ENCODE data around the gene DAAM2. TPM values are rescaled to one million over a fixed set of nuclear protein-coding genes. Genes with fewer than 3 reads are reported as not detected.

DAAM2 gene
- total and polyA plus RNA-seq, 9 of the 15 experiments (the other 6 are each of a cell fraction or from before 2014, with no cell fraction given): 0.01 to 0.07 TPM; not detected in 7

DNA sequence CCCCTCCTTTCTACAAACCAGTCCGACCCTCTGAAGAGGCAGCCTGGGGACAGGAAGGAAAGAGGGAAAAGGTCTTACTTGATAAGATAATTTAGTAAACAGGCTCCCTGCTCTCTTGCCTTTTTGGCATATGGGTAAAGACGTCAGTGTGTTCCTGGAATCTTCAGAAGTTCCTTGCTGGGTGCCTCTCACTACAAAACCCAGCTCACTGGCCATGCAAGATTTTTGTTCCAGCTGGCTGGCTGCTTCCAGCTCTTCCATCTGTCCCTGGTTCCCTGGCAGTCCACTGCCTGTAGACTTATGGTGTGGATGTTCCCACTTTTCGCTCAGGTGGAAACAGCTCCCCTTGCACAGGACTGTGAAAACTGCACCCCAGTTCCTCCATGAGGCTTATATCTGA is 84.7 kb downstream of the DAAM2 start:
- FAIRE-seq (no peak), ATAC-seq (no peak), DNase-seq (ENCODE audit: extremely low read depth in 1 of 4, low spot score in 3 of 4) (no peak)
- Histone ChIP-seq H3K9ac (ENCODE audit: insufficient read depth in 1 of 2, low read depth in 2 of 2, low read length in 2 of 2) (no peak overlapping the region), H3K4me2 (ENCODE audit: insufficient read depth, low read length) (no peak overlapping the region), H2AFZ (ENCODE audit: low read depth, low read length) (no peak overlapping the region), H3K4me3 (no peak overlapping the region), H3K9me1 (ENCODE audit: control insufficient read depth, insufficient read depth, low read length) (no peaks in the 10 kb centered on the region), H3K9me3 (replicated peaks; ENCODE audit: control insufficient read depth, insufficient read depth, low read depth, low read length) (no peaks in the 10 kb centered on the region), H3K36me3 (ENCODE audit: control insufficient read depth, insufficient read depth, low read length) (no peaks in the 10 kb centered on the region), H3K4me1 (replicated peaks in 1 of 2; ENCODE audit: control insufficient read depth in 2 of 2, insufficient read depth in 2 of 2, low read length in 2 of 2) (no peaks in the 10 kb centered on the region), H3K27me3 (ENCODE audit: control insufficient read depth in 2 of 2, insufficient read depth in 2 of 2, low read length in 2 of 2) (peaks cover 2 to 4% of the 10 kb centered on the region in 2 experiments; a peak in 3 of 5 replicates), H3K27ac (ENCODE audit: extremely low read depth, low read depth, low read length) (no peak overlapping the region), H3K79me2 (ENCODE audit: control insufficient read depth, insufficient read depth, low read length) (no peaks in the 10 kb centered on the region), H4K20me1 (replicated peaks; ENCODE audit: control insufficient read depth, insufficient read depth, low read length) (peaks cover 5% of the 10 kb centered on the region; the same call in 1 of the 2 replicates)
- ChIA-PET CTCF (ENCODE audit: low intra/inter-chr PET ratio) (no interaction called here), POLR2A (interaction anchor here (0.8 kb wide), 1 partner anchor 11 kb away, joined by 3 read pairs; no protein-coding TSS in a partner anchor)
- BruUV-seq (replicated peaks): no TSS peak
- 0% methylated on average over 3 of the region's 3 CpGs for WGBS (ENCODE audit: insufficient coverage, low coverage, missing lambda C conversion rate)
- intact Hi-C loops (cut with micrococcal nuclease): no loop called here
- in situ Hi-C loops (cut with MboI): loop anchor here (10.0 kb wide), 1 partner anchor 512 kb away; no protein-coding TSS in a partner anchor
- TF ChIP-seq ZNF318 (IDR thresholded peaks at IDR 0.05; ENCODE audit: borderline replicate concordance in 1 of 2, low read depth in 1 of 2) (no peak), TBP (optimal IDR thresholded peaks at IDR 0.05; ENCODE audit: low read depth, low read length) (no peak), DMBX1 (CRISPR knock-in tag; IDR thresholded peaks at IDR 0.05; ENCODE audit: borderline replicate concordance) (no peak), NFXL1 (CRISPR knock-in tag; IDR thresholded peaks at IDR 0.05) (no peak), POLR2A (conservative IDR thresholded peaks at IDR 0.05) (no peak), EZH2 (IDR thresholded peaks at IDR 0.05; ENCODE audit: borderline replicate concordance, low read depth, low read length) (no peak), E2F3 (CRISPR knock-in tag; IDR thresholded peaks at IDR 0.05) (no peak), ZNF655 (CRISPR knock-in tag; IDR thresholded peaks at IDR 0.05) (no peak), DNMT1 (IDR thresholded peaks at IDR 0.05) (no peak)
- TF ChIP-seq, protein P1, sequence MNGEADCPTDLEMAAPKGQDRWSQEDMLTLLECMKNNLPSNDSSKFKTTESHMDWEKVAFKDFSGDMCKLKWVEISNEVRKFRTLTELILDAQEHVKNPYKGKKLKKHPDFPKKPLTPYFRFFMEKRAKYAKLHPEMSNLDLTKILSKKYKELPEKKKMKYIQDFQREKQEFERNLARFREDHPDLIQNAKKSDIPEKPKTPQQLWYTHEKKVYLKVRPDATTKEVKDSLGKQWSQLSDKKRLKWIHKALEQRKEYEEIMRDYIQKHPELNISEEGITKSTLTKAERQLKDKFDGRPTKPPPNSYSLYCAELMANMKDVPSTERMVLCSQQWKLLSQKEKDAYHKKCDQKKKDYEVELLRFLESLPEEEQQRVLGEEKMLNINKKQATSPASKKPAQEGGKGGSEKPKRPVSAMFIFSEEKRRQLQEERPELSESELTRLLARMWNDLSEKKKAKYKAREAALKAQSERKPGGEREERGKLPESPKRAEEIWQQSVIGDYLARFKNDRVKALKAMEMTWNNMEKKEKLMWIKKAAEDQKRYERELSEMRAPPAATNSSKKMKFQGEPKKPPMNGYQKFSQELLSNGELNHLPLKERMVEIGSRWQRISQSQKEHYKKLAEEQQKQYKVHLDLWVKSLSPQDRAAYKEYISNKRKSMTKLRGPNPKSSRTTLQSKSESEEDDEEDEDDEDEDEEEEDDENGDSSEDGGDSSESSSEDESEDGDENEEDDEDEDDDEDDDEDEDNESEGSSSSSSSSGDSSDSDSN (IDR thresholded peaks at IDR 0.05; ENCODE audit: borderline replicate concordance in 1 of 2, low read depth in 2 of 2, low read length in 2 of 2): no peak
